ENCODE data around the gene SERPINB10.

The SERPINB10 gene, protein sequence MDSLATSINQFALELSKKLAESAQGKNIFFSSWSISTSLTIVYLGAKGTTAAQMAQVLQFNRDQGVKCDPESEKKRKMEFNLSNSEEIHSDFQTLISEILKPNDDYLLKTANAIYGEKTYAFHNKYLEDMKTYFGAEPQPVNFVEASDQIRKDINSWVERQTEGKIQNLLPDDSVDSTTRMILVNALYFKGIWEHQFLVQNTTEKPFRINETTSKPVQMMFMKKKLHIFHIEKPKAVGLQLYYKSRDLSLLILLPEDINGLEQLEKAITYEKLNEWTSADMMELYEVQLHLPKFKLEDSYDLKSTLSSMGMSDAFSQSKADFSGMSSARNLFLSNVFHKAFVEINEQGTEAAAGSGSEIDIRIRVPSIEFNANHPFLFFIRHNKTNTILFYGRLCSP

DNA sequence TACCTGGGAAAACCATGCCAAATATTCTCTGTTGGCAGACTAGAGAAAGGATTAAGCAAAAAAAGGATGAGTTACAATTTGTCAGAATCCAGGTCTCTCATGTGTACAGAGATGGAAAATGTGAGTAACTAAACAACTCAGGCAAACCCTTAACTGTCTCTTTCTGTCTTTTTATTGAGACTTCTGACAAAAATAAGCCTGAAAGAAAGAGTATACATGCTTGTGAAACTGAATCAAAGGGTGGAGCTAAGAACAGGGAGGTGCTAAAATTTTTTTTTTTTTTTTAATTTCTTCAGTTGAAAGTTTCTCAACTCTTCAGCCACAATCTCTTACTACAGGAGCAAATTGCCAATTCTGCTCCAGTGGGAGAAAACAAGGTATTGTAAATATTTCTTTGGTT is at the start of gene SERPINB10:
TSS of gene SERPINB10 (plus strand) at position 295 of the 400 bp plus-strand sequence. CDS start 7,553 bp downstream, outside the sequence.
- no peak for DNase-seq

DNA sequence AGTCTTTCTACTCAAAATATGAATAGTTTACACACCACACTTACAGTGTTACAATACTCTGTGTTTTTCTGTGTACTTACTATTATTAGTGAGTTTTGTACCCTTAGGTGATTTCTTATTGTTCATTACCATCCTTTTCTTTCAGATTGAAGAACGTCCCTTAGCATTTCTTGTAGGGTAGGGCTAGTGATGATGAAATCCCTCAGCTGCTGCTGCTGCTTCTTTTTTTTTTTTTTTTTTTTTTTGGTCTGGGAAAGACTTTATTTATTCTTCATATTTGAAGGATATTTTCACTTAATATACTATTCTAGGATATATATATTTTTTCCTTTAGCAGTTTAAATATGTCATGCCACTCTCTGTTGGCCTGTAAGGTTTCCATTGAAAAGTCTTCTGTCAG is 49.3 kb upstream of the SERPINB10 start:
- DNase-seq: no peak

DNA sequence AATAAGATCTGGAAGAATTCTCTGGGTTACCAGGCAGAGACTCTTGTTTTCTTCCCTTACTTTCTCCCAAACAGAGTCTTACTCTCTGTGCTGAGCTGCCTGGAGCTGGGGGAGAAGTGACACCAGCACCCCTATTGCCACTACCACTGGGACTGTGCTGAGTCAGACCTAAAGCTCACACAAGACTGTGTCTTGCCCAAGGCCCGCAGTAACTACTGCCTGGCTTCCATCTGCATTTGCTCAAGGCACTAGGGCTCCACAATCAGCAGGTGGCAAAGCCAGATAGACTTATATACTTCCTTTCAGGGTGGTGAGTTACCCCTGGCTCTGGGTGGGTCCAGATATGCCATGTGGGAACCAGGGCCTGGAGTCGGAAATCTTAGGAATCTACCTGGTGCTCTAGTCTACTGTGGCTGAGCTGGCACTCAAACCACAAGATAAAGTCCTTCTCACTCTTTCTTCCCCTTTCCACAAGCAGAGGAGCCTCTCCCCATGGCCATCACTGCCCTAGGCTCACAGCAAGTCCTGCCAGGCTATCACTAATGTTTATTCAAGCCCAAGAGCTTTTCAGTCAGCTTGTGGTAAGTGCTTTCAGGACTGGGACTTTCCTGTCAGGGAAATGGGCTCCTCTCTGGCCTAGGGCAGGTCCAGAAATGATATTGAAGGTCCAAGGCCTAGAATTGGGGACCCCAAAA is 47.8 kb upstream of the SERPINB10 start:
- DNase-seq: no peak

DNA sequence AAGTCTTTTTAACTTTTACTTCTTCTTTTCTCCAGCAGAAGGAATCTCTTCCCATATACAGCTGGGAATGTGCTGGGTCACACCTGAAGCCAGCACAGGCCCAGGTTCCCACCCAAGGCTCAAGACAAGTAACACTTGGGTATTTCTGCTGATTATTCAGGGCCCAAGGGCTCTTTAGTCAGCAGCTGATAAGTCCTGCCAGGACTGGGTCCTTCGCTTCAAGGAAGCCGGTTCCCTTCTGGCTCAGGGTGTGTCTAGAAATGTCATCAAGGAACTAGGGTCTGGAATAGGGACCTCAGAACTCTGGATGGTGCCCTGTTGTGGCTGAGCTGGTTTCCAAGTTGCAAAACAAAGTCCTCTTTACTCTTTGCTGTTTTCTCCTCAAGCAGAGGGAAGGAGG is 47.2 kb upstream of the SERPINB10 start:
- no peak for DNase-seq

DNA sequence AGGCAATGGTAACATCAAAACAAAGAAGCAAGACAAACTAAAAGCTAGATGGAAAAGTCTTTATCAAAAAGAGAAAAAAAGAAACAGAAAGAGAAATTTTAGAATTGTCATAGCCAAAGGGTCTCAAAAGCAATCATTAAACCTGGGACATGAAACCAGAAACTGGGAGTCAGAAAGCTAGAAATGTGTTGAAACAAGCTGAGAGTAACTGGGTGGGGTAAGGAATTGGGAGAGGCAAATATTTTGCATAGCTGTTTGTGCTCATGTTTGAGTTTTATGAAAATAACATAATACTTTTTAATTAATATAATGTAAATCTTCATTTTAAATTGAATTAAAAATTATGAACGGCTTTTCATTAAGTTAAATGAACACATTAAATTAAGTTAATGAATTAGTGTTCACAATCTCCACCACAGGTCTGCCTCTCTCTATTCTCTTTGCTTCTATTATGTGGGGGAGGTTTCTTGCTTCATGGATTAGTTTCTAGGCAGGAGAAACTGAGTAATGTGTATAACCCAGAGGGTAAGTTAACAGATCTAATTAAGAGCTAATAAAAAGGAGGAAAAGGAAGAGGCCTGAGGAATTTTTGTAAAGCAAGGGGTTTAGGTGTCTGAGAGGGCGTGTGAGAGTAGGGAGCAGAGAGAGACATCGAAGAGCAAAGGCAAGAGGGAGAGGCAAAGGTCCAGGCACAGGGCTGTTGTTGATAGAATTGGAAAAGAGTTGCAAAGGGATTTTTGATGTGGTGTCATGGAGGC is 40.2 kb upstream of the SERPINB10 start:
- no peak for DNase-seq

DNA sequence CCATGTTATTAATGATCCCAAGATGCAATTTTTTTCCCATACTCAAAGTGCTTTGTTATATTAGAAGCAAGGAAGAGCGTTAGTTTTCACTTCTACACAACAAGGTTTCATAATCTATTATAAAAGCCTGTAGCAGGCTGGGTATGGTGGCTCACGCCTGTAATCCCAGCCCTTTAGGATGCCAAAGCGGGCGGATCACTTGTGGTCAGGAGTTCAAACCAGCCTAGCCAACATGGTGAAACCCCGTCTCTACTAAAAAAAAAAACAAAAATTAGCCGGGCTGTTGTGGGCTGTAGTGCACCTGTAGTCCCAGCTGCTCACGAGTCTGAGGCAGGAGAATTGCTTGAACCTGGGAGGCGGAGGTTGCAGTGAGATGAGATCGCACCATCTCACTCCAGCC is 39.2 kb upstream of the SERPINB10 start:
- DNase-seq: no peak

DNA sequence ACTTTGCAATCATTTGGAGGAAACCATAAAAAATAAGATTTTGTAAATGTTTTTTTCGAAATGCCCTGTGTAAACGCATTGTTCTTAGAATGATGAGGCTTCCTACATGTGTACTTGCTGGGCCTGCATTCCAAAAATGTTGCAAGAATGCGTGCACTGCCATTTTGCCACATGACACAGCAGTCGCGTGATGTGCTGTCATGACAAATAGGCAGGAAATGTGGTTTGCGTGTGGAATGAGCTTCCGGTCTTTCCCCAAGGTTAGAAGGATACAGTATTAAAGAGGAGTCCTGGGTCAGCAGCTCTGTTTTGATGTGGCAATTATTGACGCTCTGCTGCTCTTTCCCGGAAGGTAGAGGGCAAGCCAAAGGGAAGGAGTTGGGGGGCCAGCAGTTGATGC is 38.4 kb upstream of the SERPINB10 start:
- DNase-seq: no peak

DNA sequence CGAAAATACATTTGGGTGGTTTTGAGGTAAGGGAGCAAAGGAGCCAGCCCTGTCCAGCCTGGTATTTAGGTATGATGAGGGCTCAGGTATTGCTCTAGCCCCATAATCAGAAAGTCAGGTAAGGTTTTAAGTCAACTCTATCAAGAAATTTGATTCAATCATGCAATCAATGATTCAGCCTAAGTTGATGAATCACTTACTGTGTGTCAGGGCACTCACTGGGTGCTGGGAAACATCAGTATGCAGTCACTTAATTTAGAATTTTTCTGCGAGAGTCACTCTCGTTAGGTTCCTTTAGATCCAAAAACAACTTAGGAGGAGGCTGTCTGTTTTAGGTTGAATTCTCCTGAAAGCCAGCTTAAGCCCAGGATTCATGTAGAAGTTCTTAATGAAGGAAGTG is 37.9 kb upstream of the SERPINB10 start:
- DNase-seq: no peak

DNA sequence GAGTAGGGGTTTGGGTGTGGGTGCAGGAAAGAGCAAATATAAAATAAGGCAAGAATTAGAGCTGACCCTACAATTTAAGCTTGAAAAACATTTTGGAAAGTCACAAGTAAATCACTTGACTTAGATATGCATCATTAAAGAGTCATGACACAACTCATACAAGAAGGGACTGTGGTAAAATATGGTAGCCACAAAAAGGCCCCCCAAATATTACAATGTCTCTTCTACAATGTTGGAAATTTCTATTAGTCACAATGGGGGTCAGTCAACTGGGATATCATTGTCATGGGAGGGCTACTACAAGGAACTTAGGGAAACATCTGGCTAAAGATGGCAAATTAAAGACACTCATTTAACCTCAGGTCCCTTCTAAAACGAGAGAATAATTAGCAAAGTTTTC is 35.9 kb upstream of the SERPINB10 start:
- DNase-seq: no peak

DNA sequence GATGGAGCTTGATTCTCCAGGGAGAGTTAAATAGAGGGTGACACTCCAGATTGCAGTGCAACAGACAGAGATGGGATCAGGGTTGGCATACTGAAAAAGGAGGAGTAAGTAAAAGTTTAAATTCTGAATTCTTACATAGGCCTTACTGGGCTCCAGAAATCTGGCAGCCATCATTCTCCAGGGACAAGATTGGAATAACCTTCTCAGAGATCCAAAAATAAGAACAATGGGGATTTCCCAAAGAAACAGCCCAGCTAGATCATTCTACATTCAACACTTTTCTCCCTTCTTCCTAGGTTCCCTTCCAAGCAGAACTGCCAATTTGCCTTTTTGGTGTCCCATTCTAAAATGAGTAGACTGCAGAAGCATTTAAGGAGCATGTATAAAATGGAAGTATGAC is 35.2 kb upstream of the SERPINB10 start:
- no peak for DNase-seq

DNA sequence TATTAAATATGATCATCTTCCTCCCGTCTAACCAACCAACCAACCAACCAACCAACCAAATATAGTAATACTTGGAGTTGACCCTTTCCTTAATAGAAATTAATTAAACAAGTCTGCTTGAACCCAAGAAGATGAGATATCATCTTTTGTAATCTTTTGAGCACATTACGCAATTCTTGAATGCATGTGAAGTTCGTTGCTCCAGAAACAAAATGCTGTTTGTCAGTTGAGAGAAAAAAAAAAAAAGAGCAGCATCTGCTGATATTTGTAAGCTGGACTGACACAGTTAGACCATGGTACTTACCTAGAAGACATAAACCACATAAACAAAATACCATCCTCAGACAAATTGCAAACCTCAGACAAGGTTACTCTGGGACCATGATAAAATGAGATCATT is 29.4 kb upstream of the SERPINB10 start:
- DNase-seq: no peak

DNA sequence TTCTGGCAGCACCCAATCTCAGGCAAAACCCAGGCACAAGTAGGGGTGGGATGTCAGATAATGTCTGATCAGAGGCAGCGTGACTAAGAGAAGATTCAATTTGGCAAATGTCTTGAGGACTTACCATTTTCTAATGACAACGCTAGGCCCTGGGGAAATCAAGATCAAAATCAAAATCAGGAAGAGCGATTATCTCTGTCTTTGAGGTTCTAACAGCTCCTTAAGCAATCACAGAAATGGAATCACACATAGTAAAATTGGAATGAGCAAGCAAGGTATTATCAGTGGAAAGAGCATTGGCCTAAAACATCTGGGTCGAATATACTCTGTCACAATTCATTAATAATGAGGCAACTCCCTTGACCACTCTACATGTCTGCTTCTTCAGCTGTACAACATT is 28.8 kb upstream of the SERPINB10 start:
- no peak for DNase-seq

DNA sequence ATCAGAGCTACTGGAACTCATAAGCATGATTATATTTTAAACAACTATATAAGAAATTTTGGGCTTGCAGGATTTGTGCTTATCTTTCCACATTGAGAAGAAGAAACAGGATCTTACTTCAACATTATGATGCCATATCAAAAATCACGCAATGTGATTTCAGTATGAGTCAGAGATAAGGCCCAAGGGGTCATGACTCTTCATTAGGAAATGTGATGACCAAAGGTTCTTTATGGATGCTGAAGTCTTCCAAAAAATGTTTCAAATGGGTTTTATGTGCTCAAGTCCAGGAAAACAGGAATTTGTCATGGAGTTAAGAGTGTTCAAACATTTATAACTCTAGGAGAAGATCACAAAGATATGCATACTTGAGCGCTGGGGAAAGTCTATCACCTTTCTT is 28.0 kb upstream of the SERPINB10 start:
- DNase-seq: no peak

DNA sequence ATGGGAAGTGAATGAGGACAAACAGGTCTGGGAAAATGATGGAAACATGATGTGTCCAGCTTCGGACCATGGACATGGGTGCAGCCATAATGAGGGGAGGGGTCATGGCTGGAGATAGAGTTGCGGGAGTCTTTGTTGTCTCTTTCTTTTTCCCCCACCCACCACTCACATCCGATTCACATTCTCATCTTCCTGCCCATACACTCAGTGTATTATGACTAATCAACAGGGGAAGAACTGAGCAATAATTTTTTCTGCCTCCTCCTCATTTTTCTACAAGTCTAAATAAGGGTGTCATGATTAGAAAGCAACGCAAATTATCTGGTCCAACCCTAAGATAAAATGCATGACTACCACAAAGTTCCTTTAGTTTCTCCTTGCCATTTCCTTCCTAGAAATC is 25.9 kb upstream of the SERPINB10 start:
- DNase-seq: no peak

DNA sequence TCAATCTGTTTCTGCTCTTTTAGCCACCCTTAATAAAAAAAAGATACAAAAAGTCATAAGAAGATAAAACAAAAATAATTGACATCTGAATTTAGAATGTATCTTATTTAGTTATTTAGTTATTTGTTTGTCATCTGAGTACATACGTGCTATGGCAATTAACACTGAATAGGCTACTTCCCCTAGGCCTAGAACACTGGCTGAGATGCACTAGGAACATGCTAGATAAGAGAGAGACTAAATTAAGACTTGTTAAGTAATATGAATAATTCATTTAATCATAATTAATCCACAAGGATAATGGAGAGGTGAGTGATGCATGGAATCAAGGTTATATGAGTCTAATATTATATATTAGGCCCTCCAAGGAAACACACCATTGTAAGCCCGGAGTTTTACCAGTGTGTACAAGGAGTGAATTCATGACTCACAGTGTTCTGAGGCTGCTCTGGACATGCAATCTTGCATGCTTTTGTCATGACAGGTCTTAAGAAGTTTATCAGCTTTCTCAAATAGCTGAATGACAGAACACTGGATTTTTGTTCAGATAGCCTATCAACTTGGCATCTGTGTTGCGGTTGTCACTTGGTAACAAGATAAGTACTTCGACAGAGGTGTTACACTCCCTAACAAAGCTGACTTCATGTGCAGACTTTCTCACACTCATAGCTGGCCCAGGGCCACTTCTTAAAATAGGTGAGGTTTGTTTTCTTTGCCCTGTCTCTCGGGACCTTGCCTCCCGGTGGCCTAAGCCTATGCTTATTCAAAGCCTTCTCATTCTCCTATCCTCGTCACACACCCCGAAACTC is 25.2 kb upstream of the SERPINB10 start:
- DNase-seq: no peak

DNA sequence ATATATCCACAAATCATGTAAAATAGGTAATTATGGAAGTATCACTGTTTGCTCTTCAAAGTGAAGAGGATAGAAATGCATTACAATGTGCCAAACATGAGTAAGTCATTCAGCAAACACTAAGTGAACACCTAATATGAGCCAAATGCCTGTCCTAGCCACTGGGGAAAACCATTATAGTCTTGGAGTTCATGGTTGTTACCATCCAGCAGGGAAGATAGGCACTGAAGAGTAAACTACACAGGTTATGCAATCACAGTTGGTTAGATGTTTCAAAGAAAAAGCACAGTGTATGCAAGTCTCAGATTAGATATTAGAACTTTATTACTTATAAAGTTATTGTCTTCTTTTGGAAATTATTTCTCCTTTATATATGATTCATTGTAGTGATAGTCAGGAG is 24.1 kb upstream of the SERPINB10 start:
- DNase-seq: no peak

DNA sequence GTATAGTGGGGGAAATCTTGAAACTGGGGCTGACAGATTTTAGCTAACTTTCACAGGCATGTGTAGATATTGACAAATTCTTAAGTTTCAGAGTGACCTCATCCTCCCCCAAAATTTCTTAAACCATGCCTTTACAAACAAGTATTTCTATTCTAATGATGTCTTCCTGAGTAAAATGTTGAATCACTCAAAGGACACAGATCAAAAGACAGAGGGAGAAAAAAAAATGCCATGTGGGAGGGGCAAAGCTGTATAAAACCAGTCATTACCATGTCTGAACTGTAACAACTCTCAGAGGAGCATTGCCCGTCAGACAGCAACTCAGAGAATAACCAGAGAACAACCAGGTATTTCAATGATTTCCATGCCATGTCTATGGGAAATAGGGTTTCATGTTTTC is 20.3 kb upstream of the SERPINB10 start, which contains the start of gene SERPINB2:
TSS of gene SERPINB2 (plus strand) at position 282 of the 400 bp plus-strand sequence. CDS start 3,740 bp downstream, outside the sequence.
- no peak for DNase-seq

DNA sequence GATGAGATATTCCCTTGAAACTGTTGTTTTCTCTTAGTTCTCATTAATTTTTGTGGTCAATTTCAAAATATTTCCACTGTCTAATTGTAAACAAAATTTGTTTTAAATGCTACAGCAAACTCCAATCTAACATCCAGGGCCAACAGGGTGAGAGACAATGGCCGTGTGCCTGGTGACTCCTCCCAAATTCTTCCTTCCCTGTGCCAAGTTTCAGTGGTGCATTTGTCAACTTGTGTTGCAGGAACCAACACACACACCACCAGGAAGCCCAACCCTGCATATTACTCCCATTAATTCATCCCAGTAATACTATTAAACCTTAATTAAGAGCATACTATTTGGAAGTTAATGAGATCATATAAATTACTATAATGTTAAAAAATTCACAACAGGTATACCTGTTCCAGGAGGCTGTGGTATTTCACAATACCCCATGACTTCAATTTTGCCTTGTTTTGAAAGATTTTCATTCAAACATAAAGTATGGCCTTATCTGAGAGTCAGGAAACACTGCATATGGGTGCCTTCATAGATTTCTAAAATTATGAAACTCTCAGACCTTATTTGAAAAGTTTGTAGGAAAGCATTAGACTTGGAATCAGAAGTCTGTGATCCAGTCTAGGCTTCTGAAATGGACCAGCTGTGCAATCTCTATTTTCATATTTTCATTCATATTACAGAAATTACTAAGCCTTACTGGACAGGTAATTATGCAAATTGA is 19.1 kb upstream of the SERPINB10 start:
- no peak for DNase-seq

DNA sequence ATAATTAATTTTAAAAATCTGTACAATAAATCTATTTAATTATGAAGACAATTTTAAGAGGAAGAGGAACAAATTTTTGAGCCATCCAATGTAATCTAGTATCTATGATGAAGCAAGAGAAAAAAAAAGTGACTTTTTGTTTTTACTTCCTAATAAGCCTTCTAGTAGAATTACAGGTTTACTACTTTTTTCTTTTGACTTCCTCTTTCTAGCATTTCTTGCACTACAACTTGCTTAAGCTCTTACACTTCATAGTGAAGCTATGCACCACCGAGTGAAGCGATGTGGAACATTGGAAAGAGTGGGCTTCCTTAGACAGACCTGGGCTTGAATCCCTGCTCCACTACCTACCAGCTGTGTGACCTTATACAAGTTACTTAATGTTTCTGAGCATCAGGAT is 18.1 kb upstream of the SERPINB10 start:
- DNase-seq: no peak

DNA sequence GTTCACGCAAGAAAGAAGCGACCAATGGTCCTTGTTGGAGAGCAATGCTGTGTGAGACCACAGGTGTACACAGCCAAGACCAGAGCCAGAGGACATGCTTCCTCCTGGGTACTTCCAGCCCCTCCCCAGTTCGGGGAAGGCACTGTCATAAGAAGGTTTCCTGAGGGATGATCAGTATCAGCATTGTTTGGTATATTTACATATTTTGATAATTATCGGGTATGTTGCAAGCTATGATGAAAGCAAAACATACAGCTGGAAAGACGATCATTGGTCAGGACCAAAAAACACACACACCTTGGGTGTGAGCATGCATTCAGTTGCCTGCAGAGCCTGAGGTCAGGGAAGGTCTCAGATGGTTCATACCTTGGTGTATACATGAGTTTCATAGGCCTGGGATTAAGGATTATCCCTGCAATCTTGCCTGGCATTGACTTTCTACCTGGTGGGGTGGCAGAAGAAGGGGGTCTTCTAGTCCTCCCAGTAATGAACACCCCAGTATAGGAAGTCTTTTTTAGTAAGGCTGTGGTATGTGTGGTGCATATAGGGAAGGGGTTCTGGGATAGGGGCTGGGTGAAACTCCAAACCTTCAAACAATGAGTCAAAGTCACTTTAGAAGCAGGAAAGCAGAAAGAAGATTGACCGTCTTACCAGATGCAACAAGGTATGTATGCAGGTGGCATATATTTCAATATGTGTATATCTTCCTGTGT is 17.4 kb upstream of the SERPINB10 start:
- no peak for DNase-seq

DNA sequence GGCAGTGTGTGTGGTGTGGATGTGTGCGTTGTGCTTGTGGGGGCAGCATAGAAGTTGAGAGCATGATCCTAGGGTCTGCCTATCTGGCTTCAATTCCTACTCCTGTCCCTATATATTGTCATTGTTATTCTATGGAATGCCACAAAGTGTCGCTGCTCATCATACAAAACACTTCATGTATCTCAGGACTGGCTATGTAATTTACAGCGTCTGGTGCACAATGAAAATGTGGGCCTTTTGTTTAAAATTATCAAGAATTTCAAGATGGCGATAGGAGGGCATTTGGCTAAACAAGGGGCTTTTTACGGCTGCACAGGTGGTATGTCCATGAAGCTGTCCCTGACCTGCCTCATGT is 16.8 kb upstream of the SERPINB10 start:
- no peak for DNase-seq

Data from right hindlimb (tissue), 1 donor.